ENCODE measurements around the gene PCSK1N. TPM values are rescaled to one million over a fixed set of nuclear protein-coding genes. Genes with fewer than 3 reads are reported as not detected.
A peak's percentile ranks its signal among the peaks of the same experiment; 100 is the strongest.
"Not testable (repeated sequence)": the region's sequence is repeated elsewhere in the genome, so short reads cannot be mapped to it uniquely, and the experiment has no call there.

The PCSK1N gene
- total and polyA plus RNA-seq, 9 of the 15 experiments (the other 6 are each of a cell fraction or from before 2014, with no cell fraction given): 0.07 to 0.55 (median 0.54) TPM; not detected in 6

DNA sequence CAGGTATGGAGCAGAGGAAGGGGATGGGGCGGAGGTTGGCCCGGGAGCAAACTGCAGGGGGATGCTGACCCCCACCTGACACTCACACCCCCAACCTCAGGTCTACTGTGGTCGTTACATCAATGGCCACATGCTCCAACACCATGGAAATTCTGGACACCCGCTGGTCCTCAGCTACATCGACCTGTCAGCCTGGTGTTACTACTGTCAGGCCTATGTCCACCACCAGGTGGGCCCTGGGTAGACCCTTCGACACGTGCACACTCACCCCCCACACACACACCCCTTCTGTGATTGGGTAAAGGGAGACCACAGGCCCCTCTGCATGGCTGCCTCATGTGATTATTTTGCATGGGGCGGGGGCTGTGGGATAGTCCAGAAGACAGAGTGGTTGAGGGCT is 11.3 kb downstream of the PCSK1N start:
- intact Hi-C loops (cut with micrococcal nuclease) (no loop called here), in situ Hi-C loops (cut with MboI) (no loop called here)
- no TSS peak for BruUV-seq (replicated peaks)
- no peaks in the 10 kb centered on the region for H3K27me3 ChIP-seq (ENCODE audit: control insufficient read depth in 2 of 2, insufficient read depth in 2 of 2, low read length in 2 of 2)
- H3K9me3 ChIP-seq (replicated peaks; ENCODE audit: control insufficient read depth, insufficient read depth, low read depth, low read length): peaks cover 2% of the 10 kb centered on the region; the same call in 1 of the 2 replicates
- 86% methylated on average over 5 of the region's 8 CpGs for WGBS (ENCODE audit: insufficient coverage, low coverage, missing lambda C conversion rate)
- H3K9me1 ChIP-seq (ENCODE audit: control insufficient read depth, insufficient read depth, low read length): no peaks in the 10 kb centered on the region
- CTCF ChIA-PET (ENCODE audit: low intra/inter-chr PET ratio): no interaction called here
- H3K4me1 ChIP-seq (replicated peaks in 1 of 2; ENCODE audit: control insufficient read depth in 2 of 2, insufficient read depth in 2 of 2, low read length in 2 of 2): peaks cover 0 to 6% of the 10 kb centered on the region in 2 experiments; a peak in 2 of 5 replicates
- H3K4me2 ChIP-seq (ENCODE audit: insufficient read depth, low read length): no peak overlapping the region
- FAIRE-seq (no peak), ATAC-seq (no peak), DNase-seq (ENCODE audit: extremely low read depth in 1 of 4, low spot score in 3 of 4) (no peak)
- no peak overlapping the region for H2AFZ ChIP-seq (ENCODE audit: low read depth, low read length)
- peaks cover 38% of the 10 kb centered on the region; the same call in 2 of the 3 replicates for H3K36me3 ChIP-seq (ENCODE audit: control insufficient read depth, insufficient read depth, low read length)
- H3K27ac ChIP-seq (ENCODE audit: extremely low read depth, low read depth, low read length): no peak overlapping the region
- H3K9ac ChIP-seq (ENCODE audit: insufficient read depth in 1 of 2, low read depth in 2 of 2, low read length in 2 of 2): no peak overlapping the region
- H4K20me1 ChIP-seq (replicated peaks; ENCODE audit: control insufficient read depth, insufficient read depth, low read length): no peaks in the 10 kb centered on the region
- POLR2A ChIA-PET: no interaction called here
- TF ChIP-seq RBM14 (IDR thresholded peaks at IDR 0.05; ENCODE audit: borderline replicate concordance, insufficient read depth, low read depth, low read length): no peak
- TF ChIP-seq NUFIP1 (IDR thresholded peaks at IDR 0.05; ENCODE audit: partially characterized antibody): no peak
- H3K79me2 ChIP-seq (ENCODE audit: control insufficient read depth, insufficient read depth, low read length): no peaks in the 10 kb centered on the region
- H3K4me3 ChIP-seq: no peak overlapping the region

DNA sequence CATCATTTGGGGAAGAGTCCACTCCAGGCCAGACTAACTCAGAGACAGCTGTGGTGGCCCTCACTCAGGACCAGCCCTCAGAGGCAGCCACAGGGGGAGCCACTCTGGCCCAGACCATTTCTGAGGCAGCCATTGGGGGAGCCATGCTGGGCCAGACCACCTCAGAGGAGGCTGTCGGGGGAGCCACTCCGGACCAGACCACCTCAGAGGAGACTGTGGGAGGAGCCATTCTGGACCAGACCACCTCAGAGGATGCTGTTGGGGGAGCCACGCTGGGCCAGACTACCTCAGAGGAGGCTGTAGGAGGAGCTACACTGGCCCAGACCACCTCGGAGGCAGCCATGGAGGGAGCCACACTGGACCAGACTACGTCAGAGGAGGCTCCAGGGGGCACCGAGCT is 12.4 kb downstream of the PCSK1N start:
- no peaks in the 10 kb centered on the region for H3K79me2 ChIP-seq (ENCODE audit: control insufficient read depth, insufficient read depth, low read length)
- ChIA-PET POLR2A (no interaction called here), CTCF (ENCODE audit: low intra/inter-chr PET ratio) (no interaction called here)
- H3K36me3 ChIP-seq (ENCODE audit: control insufficient read depth, insufficient read depth, low read length): peaks cover 43% of the 10 kb centered on the region; the same call in 2 of the 3 replicates
- no peaks in the 10 kb centered on the region for H3K9me1 ChIP-seq (ENCODE audit: control insufficient read depth, insufficient read depth, low read length)
- FAIRE-seq: no peak
- H4K20me1 ChIP-seq (replicated peaks; ENCODE audit: control insufficient read depth, insufficient read depth, low read length): no peaks in the 10 kb centered on the region
- no TSS peak for BruUV-seq (replicated peaks)
- no peak overlapping the region; a peak in 1 of 4 replicates for H3K9ac ChIP-seq (ENCODE audit: insufficient read depth in 1 of 2, low read depth in 2 of 2, low read length in 2 of 2)
- no peak overlapping the region for H3K27ac ChIP-seq (ENCODE audit: extremely low read depth, low read depth, low read length)
- H3K27me3 ChIP-seq (ENCODE audit: control insufficient read depth in 2 of 2, insufficient read depth in 2 of 2, low read length in 2 of 2): no peaks in the 10 kb centered on the region
- peaks cover 0 to 4% of the 10 kb centered on the region in 2 experiments; a peak in 2 of 5 replicates for H3K4me1 ChIP-seq (replicated peaks in 1 of 2; ENCODE audit: control insufficient read depth in 2 of 2, insufficient read depth in 2 of 2, low read length in 2 of 2)
- DNase-seq (ENCODE audit: extremely low read depth in 1 of 4, low spot score in 3 of 4): peak in 1 of 4 experiments; percentile 36
- H3K4me3 ChIP-seq: no peak overlapping the region
- in situ Hi-C loops (cut with MboI) (no loop called here), intact Hi-C loops (cut with micrococcal nuclease) (no loop called here)
- no peak overlapping the region for H2AFZ ChIP-seq (ENCODE audit: low read depth, low read length)
- H3K9me3 ChIP-seq (replicated peaks; ENCODE audit: control insufficient read depth, insufficient read depth, low read depth, low read length): peaks cover 2% of the 10 kb centered on the region; the same call in 1 of the 2 replicates
- 82% methylated on average over 6 of the region's 6 CpGs for WGBS (ENCODE audit: insufficient coverage, low coverage, missing lambda C conversion rate)
- TF ChIP-seq, protein P1, sequence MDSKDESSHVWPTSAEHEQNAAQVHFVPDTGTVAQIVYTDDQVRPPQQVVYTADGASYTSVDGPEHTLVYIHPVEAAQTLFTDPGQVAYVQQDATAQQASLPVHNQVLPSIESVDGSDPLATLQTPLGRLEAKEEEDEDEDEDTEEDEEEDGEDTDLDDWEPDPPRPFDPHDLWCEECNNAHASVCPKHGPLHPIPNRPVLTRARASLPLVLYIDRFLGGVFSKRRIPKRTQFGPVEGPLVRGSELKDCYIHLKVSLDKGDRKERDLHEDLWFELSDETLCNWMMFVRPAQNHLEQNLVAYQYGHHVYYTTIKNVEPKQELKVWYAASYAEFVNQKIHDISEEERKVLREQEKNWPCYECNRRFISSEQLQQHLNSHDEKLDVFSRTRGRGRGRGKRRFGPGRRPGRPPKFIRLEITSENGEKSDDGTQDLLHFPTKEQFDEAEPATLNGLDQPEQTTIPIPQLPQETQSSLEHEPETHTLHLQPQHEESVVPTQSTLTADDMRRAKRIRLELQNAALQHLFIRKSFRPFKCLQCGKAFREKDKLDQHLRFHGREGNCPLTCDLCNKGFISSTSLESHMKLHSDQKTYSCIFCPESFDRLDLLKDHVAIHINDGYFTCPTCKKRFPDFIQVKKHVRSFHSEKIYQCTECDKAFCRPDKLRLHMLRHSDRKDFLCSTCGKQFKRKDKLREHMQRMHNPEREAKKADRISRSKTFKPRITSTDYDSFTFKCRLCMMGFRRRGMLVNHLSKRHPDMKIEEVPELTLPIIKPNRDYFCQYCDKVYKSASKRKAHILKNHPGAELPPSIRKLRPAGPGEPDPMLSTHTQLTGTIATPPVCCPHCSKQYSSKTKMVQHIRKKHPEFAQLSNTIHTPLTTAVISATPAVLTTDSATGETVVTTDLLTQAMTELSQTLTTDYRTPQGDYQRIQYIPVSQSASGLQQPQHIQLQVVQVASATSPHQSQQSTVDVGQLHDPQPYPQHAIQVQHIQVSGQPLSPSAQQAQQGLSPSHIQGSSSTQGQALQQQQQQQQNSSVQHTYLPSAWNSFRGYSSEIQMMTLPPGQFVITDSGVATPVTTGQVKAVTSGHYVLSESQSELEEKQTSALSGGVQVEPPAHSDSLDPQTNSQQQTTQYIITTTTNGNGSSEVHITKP (IDR thresholded peaks at IDR 0.05; ENCODE audit: partially characterized antibody): peak; percentile 92
- TF ChIP-seq CBX2 (IDR thresholded peaks at IDR 0.05; ENCODE audit: insufficient read depth, low read length, poor library complexity, severe bottlenecking): no peak
- H3K4me2 ChIP-seq (ENCODE audit: insufficient read depth, low read length): no peak overlapping the region
- peak; percentile 71 for ATAC-seq

DNA sequence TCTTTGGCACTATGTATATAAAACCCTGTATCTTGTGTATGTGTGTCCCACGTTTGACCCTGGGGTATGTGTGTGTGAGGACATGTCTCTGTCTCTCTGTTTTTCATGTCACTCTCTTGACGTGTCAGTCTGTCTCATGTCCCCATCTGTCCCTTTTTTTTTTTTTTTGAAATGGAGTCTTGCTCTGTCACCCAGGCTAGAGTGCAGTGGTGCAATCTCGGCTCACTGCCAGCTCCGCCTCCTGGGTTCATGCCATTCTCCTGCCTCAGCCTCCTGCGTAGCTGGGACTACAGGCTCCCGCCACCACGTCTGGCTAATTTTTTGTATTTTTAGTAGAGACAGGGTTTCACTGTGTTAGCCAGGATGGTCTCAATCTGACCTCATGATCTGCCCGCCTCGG is 16.0 kb downstream of the PCSK1N start:
- H3K79me2 ChIP-seq (ENCODE audit: control insufficient read depth, insufficient read depth, low read length); H3K4me3 ChIP-seq; ATAC-seq; H3K27me3 ChIP-seq (ENCODE audit: control insufficient read depth in 2 of 2, insufficient read depth in 2 of 2, low read length in 2 of 2); BruUV-seq (replicated peaks); H3K9me3 ChIP-seq (replicated peaks; ENCODE audit: control insufficient read depth, insufficient read depth, low read depth, low read length); intact Hi-C loops (cut with micrococcal nuclease); FAIRE-seq; CTCF ChIA-PET (ENCODE audit: low intra/inter-chr PET ratio); H3K9me1 ChIP-seq (ENCODE audit: control insufficient read depth, insufficient read depth, low read length); H3K27ac ChIP-seq (ENCODE audit: extremely low read depth, low read depth, low read length); H3K4me1 ChIP-seq (replicated peaks in 1 of 2; ENCODE audit: control insufficient read depth in 2 of 2, insufficient read depth in 2 of 2, low read length in 2 of 2); H3K4me2 ChIP-seq (ENCODE audit: insufficient read depth, low read length); H2AFZ ChIP-seq (ENCODE audit: low read depth, low read length); in situ Hi-C loops (cut with MboI); H4K20me1 ChIP-seq (replicated peaks; ENCODE audit: control insufficient read depth, insufficient read depth, low read length); H3K9ac ChIP-seq (ENCODE audit: insufficient read depth in 1 of 2, low read depth in 2 of 2, low read length in 2 of 2); DNase-seq (ENCODE audit: extremely low read depth in 1 of 4, low spot score in 3 of 4): not testable (repeated sequence)
- WGBS (ENCODE audit: insufficient coverage, low coverage, missing lambda C conversion rate): 74% methylated on average over 3 of the region's 9 CpGs
- peaks cover 53% of the 10 kb centered on the region; the same call in 2 of the 3 replicates for H3K36me3 ChIP-seq (ENCODE audit: control insufficient read depth, insufficient read depth, low read length)
- POLR2A ChIA-PET: interaction anchor here (1.4 kb wide), 1 partner anchor 17 kb away, joined by 3 read pairs; the partner anchor contains the start of gene PCSK1N

All from K562 (cell line).